ENCODE results near the gene OGFR. TPM values are rescaled to one million over a fixed set of nuclear protein-coding genes. Genes with fewer than 3 reads are reported as not detected.

The OGFR gene
- total RNA-seq, 1 donor from 2014 or later = 52.7 TPM

- no peak for ATAC-seq
- no peak for DNase-seq (ENCODE audit: low spot score)
- intact Hi-C loops (cut with DNase I) = no loop called here
Measured at GRCh38 chr20:62778601-62779416, 25.8 kb upstream of the OGFR start.

GRCh38 chr20:62779417-62779685 is 25.3 kb upstream of the OGFR start:
- intact Hi-C loops (cut with DNase I) = no loop called here
- ATAC-seq (no peak), DNase-seq (ENCODE audit: low spot score) (no peak)

GRCh38 chr20:62780204-62780603 is 24.4 kb upstream of the OGFR start:
- intact Hi-C loops (cut with DNase I) = no loop called here
- ATAC-seq = no peak
- no peak for DNase-seq (ENCODE audit: low spot score)

DNA sequence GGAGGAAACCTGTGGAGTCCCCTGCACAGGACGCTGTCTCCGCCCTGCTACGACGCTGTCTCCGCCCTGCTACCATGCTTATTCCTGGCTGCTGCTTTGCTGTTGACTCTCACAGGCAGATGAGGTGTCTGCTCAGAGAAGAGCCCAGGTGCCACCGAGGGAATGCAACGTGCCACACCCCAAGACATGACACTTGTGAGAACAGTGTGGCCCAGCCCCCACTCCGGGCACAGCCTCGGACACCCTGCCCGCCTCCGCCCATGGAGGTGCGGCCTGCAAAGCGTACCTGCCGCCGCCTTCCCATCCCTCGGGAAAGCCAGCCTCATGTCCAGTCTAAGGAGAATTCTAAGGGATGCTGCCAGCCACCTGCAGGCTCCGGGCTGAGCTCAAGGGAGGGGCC is 23.9 kb upstream of the OGFR start:
- intact Hi-C loops (cut with DNase I) = no loop called here
- ATAC-seq = no peak
- no peak for DNase-seq (ENCODE audit: low spot score)

DNA sequence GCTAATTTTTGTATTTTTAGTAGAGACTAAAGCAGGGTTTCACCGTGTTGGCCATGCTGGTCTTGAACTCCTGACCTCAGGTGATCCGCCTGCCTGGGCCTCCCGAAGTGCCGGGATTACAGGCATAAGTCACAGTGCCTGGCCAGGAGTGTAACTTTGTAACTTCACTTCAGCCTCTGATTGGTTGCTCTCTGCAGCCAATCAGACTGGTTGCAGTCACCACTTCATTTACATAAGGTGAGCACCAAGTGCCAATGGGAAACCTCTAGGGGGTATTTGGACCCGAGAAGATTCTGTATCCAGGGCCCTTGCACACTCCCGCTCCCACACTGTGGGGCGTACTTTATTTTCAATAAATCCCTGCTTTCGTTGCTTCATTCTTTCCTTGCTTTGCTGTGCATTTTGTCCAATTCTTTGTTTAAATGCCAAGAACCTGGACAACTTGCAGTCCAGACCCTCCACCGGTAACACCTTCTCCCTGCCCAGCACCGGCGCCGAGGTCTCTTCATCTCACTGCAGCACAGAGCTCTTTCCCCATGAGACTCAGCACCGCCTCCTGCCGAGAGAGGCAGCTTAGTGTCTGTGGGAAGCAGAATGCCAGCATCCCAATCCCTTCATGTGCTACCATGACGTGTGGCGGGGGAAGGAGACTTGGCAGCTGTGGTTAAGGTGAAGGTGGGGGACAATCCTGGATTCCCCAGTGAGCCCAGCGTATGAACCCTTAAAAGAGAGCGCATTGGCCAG is 22.3 kb upstream of the OGFR start:
- ATAC-seq (no peak), DNase-seq (ENCODE audit: low spot score) (no peak)
- intact Hi-C loops (cut with DNase I) = no loop called here

GRCh38 chr20:62782893-62783278 is 21.7 kb upstream of the OGFR start:
- ATAC-seq = no peak
- no peak for DNase-seq (ENCODE audit: low spot score)
- intact Hi-C loops (cut with DNase I) = no loop called here

DNA sequence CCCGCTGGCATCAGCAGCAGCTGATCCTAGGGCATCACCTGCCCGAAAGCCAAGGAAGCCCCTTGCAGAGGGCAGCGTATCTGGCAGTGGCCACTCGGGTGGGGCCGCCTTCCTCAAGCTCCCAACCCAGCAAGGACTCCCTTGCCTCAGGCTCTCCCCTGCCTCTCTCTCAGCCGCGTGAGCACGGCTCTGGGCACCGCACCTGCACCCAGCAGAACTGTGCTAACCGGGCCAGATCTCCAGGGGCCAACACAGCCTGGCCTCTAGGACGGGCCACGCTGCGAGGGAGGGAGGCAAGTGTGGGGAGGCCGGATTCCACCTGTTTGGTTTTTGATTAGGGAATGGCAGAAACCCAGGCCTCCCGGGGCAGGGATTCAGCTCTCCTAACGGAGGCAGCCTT is 20.1 kb upstream of the OGFR start:
- intact Hi-C loops (cut with DNase I) = no loop called here
- ATAC-seq (no peak), DNase-seq (ENCODE audit: low spot score) (no peak)

DNA sequence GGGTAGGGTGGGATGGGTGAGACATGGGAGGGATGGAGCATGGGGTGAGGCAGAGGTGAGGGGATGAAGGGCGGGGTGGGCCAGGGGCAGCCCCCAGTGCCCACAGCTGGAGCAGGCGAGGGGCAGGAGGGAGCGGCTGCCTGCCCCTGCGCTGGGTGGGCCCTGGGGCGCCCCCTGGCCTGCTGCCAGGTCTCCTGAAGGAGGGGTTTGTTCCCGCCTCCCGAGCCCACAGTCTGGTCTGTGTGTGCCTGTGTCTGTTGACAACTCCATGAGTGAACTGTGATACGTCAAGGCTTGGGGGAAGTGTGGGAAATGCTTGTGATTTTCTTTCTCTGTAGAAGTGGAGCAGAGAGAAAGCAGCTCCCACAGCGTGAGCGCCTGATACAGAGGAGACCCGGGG is 19.2 kb upstream of the OGFR start:
- intact Hi-C loops (cut with DNase I) = loop anchor here (5.0 kb wide), 1 partner anchor 283 kb away; no protein-coding TSS in a partner anchor
- ATAC-seq (no peak), DNase-seq (ENCODE audit: low spot score) (no peak)

GRCh38 chr20:62786157-62786556 is 18.5 kb upstream of the OGFR start:
- ATAC-seq (no peak), DNase-seq (ENCODE audit: low spot score) (no peak)
- intact Hi-C loops (cut with DNase I) = loop anchor here (5.0 kb wide), 1 partner anchor 284 kb away; no protein-coding TSS in a partner anchor

DNA sequence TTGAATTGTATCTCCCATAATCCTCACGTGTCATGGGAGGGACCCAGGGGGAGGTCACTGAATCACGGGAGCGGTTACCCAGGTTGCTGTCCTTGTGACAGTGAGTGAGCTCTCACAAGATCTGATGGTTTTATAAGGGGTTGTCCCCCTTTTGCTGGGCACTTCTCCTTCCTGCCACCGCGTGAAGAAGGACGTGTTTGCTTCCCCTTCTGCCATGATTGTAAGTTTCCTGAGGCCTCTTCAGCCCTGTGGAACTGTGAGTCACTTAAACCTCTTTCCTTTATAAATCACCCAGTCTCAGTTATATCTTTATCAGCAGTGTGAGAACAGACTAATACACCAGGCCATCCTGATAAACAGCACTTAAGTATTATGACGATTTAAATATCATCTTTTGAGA is 17.3 kb upstream of the OGFR start:
- intact Hi-C loops (cut with DNase I) = loop anchor here (5.0 kb wide), 1 partner anchor 285 kb away; no protein-coding TSS in a partner anchor
- no peak for ATAC-seq

GRCh38 chr20:62787866-62788265 is 16.8 kb upstream of the OGFR start:
- intact Hi-C loops (cut with DNase I) = loop anchor here (5.0 kb wide), 1 partner anchor 286 kb away; no protein-coding TSS in a partner anchor
- no peak for ATAC-seq
- DNase-seq (ENCODE audit: low spot score) = no peak

More for the DNA sequence above, 17.3 kb upstream of the OGFR start:
- no peak for DNase-seq (ENCODE audit: low spot score)

- ATAC-seq = no peak
- intact Hi-C loops (cut with DNase I) = loop anchor here (5.0 kb wide), 1 partner anchor 286 kb away; no protein-coding TSS in a partner anchor
- DNase-seq (ENCODE audit: low spot score) = no peak
Measured at GRCh38 chr20:62788607-62789006, 16.0 kb upstream of the OGFR start.

DNA sequence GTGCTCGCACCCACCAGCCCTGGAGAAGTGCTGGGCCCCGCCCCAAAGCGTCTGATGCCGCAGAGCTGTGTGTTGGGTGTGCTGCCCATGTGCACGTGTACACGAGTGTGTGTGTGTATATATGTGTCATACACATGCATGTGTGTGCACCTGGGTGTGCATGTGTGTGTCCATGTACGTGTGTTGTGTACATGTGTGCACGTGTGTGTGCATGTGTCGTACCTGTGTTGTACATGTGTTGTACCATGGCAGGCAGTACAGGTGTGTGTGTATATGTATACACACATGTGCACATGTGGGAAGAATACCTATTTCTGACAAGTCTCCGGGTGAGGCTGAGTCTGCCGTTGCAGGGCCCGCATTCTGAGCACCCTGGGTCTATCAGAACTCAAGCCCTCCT is 14.6 kb upstream of the OGFR start:
- ATAC-seq (no peak), DNase-seq (ENCODE audit: low spot score) (no peak)
- intact Hi-C loops (cut with DNase I) = loop anchor here (5.0 kb wide), 1 partner anchor 123 kb away; no protein-coding TSS in a partner anchor

DNA sequence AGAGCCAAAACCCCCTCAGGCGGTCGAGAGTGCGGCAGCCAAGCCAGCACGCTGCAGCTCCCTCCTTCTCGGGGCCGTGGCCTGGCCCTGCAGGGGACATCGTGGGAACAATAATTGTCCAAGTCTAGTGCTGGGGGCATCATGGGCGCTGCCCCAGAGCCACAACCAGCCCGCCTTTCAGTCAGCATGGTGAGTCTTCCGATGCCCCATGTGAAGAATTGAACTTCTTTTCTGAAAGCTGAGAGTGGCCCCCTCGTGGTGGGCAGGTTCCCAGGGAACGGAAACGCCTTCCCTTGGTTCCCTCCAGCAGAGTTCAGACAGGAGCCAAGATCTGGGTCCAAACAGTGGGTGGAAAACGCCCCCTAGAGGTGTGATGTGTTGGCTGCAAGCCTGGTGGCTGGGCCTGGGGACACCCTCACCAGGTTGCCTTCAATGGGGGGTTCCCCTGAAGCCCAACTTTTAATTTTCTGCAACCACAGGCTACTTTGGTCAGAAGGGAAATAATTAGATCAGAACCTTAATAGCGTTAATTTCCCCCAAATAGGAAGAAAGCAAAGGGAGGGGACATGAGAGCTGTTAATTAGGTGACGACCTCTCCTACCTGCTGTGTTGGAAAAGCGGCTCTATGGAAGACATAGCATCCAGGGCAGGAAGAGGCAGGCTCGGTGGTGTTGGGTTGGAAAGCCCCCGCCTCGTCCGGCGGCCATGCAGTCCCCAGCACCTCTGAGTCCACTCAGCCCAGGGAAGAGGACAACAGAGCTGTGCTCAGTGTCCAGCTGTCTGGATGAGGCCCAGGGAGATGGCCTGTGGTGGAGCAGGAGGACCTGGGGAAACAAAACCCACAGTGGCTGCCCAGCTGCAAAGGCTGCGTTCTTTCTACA is 13.1 kb upstream of the OGFR start:
- ATAC-seq (peak; percentile 27), DNase-seq (ENCODE audit: low spot score) (peak; percentile 88)
- intact Hi-C loops (cut with DNase I) = loop anchor here (5.0 kb wide), 1 partner anchor 124 kb away; no protein-coding TSS in a partner anchor

GRCh38 chr20:62792182-62792939 is 12.3 kb upstream of the OGFR start:
- no peak for ATAC-seq
- DNase-seq (ENCODE audit: low spot score) = no peak
- intact Hi-C loops (cut with DNase I) = loop anchor here (5.0 kb wide), 1 partner anchor 125 kb away; no protein-coding TSS in a partner anchor

- ATAC-seq (no peak), DNase-seq (ENCODE audit: low spot score) (peak; percentile 72)
- intact Hi-C loops (cut with DNase I) = loop anchor here (5.0 kb wide), 1 partner anchor 126 kb away; no protein-coding TSS in a partner anchor
Measured at GRCh38 chr20:62792940-62793756, 11.5 kb upstream of the OGFR start.

DNA sequence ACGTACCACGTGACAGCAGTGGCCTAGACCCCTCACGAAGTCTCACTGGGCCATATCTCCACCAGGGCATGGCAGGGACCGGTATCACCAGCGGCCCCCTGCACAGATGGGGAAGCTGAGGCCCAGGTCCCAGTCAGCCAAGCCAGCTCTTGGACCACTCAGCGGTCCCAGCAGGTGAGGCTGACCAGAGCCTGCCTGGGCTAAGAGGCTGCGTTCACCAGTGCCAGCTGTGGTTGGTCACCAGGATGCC is 11.0 kb upstream of the OGFR start:
- no peak for ATAC-seq
- DNase-seq (ENCODE audit: low spot score) = no peak
- intact Hi-C loops (cut with DNase I) = loop anchor here (5.0 kb wide), 1 partner anchor 126 kb away; no protein-coding TSS in a partner anchor

Measured in sciatic nerve (tissue), 2 donors.